Measurements from ENCODE around the gene ANXA11.
"Not testable (repeated sequence)": the region's sequence is repeated elsewhere in the genome, so short reads cannot be mapped to it uniquely, and the experiment has no call there.

The ANXA11 gene

GRCh38 chr10:80234331-80235235 lies 29.2 kb upstream of the ANXA11 start:
- not testable (repeated sequence) for H3K4me3 ChIP-seq (ENCODE audit: low read depth, low read length)

GRCh38 chr10:80233871-80234270 lies 28.5 kb upstream of the ANXA11 start:
- DNase-seq (ENCODE audit: low read depth); H3K4me3 ChIP-seq (ENCODE audit: low read depth, low read length): not testable (repeated sequence)

More at GRCh38 chr10:80234331-80235235, 29.2 kb upstream of the ANXA11 start:
- not testable (repeated sequence) for DNase-seq (ENCODE audit: low read depth)

DNA sequence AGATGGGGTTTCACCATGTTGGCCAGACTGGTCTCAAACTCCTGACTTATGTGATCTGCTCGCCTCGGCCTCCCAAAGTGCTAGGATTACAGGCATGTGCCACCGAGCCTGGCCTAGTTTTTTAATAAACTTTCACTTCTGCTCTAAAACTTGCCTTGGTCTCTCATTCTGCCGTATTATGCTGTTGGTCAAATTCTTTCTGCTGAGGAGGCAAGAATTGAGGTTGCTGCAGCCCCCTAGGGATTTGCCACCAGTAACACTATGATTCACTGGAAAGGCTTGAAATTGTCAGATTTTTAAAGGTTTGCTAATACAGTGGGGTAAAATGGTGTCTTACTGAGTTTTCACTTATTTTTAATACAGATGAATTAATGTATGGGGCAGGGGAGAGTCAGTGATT lies 21.4 kb upstream of the ANXA11 start:
- not testable (repeated sequence) for H3K4me3 ChIP-seq (ENCODE audit: low read depth, low read length); DNase-seq (ENCODE audit: low read depth)

- DNase-seq (ENCODE audit: low read depth); H3K4me3 ChIP-seq (ENCODE audit: low read depth, low read length): not testable (repeated sequence)
Observed at GRCh38 chr10:80223031-80223419, 17.7 kb upstream of the ANXA11 start.

DNA sequence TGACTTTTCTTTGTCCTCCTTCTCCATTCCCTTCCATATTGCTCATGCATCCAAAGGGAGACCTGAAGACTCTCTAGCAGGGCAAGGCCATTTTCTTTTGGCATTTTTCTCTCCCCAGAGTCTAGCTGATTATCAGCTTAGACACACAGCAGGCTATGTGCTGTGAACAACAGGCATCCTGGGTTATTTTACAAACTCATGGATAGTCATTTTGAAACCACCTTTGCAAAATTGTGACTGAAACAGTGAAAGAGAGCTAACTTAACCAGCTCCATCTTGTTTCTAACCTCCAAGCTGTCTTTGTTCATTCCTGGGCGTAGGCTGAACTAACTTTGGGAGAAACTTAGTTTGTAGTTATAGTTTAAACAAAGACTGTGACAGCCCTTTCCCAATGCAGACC lies 13.5 kb upstream of the ANXA11 start:
- DNase-seq (ENCODE audit: low read depth); H3K4me3 ChIP-seq (ENCODE audit: low read depth, low read length): not testable (repeated sequence)

GRCh38 chr10:80214368-80214982 lies 9.1 kb upstream of the ANXA11 start:
- DNase-seq (ENCODE audit: low read depth), result not testable (repeated sequence)

GRCh38 chr10:80212535-80213115 lies 7.3 kb upstream of the ANXA11 start:
- not testable (repeated sequence) for H3K4me3 ChIP-seq (ENCODE audit: low read depth, low read length); DNase-seq (ENCODE audit: low read depth)

More at GRCh38 chr10:80214368-80214982, 9.1 kb upstream of the ANXA11 start:
- H3K4me3 ChIP-seq (ENCODE audit: low read depth, low read length), result not testable (repeated sequence)

- TF ChIP-seq, protein P1, sequence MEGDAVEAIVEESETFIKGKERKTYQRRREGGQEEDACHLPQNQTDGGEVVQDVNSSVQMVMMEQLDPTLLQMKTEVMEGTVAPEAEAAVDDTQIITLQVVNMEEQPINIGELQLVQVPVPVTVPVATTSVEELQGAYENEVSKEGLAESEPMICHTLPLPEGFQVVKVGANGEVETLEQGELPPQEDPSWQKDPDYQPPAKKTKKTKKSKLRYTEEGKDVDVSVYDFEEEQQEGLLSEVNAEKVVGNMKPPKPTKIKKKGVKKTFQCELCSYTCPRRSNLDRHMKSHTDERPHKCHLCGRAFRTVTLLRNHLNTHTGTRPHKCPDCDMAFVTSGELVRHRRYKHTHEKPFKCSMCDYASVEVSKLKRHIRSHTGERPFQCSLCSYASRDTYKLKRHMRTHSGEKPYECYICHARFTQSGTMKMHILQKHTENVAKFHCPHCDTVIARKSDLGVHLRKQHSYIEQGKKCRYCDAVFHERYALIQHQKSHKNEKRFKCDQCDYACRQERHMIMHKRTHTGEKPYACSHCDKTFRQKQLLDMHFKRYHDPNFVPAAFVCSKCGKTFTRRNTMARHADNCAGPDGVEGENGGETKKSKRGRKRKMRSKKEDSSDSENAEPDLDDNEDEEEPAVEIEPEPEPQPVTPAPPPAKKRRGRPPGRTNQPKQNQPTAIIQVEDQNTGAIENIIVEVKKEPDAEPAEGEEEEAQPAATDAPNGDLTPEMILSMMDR (IDR thresholded peaks at IDR 0.05; ENCODE audit: low read depth, low read length), result no peak
- no peak for TF ChIP-seq MYC (IDR thresholded peaks at IDR 0.05; ENCODE audit: low read depth, low read length)
- TF ChIP-seq MAX (IDR thresholded peaks at IDR 0.05; ENCODE audit: low read depth, low read length), result no peak
- TF ChIP-seq POLR2A (IDR thresholded peaks at IDR 0.05; ENCODE audit: extremely low read depth, insufficient read length), result no peak
- DNase-seq (ENCODE audit: low read depth), result no peak
- H3K4me3 ChIP-seq (ENCODE audit: low read depth, low read length), result no peak overlapping the region
Observed at GRCh38 chr10:80211786-80212185, 6.4 kb upstream of the ANXA11 start.

- H3K4me3 ChIP-seq (ENCODE audit: low read depth, low read length), result no peak overlapping the region
- TF ChIP-seq, protein P1 (IDR thresholded peaks at IDR 0.05; ENCODE audit: low read depth, low read length), result no peak
- TF ChIP-seq POLR2A (IDR thresholded peaks at IDR 0.05; ENCODE audit: extremely low read depth, insufficient read length) (no peak), MYC (IDR thresholded peaks at IDR 0.05; ENCODE audit: low read depth, low read length) (no peak)
- no peak for DNase-seq (ENCODE audit: low read depth)
Observed at GRCh38 chr10:80210259-80210658, 4.9 kb upstream of the ANXA11 start.

DNA sequence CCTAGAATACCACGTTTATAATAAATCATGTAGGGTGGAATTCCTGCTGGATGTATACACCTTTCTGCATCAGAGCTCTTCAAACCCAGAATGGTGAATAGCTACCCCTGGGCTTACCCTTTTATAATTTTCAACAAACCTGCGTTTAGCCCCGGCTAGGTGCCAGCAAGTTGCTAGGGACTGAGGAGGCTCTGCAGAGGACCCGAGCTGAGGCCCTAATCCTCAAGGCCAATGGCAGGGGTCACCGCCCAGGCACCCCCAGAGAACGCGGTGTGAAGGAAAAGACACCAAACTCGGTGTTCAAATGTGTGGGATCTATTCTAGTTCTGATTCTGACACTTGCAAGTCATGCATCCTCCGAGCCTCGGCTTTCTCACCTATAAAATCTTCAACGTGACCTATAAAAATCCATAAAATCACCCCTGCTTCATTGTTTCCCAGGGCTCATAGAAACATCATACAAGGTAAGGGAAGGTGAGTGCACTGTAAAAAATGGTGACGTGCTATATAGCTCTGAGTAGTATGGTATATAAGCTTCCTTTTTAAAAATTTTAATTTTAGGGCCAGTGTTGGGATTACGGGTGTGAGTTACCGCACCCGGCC lies 2.5 kb upstream of the ANXA11 start:
- DNase-seq (ENCODE audit: low read depth), result no peak
- no peak overlapping the region for H3K4me3 ChIP-seq (ENCODE audit: low read depth, low read length)
- TF ChIP-seq, protein P1 (IDR thresholded peaks at IDR 0.05; ENCODE audit: low read depth, low read length), result no peak
- no peak for TF ChIP-seq POLR2A (IDR thresholded peaks at IDR 0.05; ENCODE audit: extremely low read depth, insufficient read length)
- TF ChIP-seq MYC (IDR thresholded peaks at IDR 0.05; ENCODE audit: low read depth, low read length), result no peak
- TF ChIP-seq MAX (IDR thresholded peaks at IDR 0.05; ENCODE audit: low read depth, low read length), result no peak
